ENCODE results near the gene OR51B2.
"Not testable (repeated sequence)": the region's sequence is repeated elsewhere in the genome, so short reads cannot be mapped to it uniquely, and the experiment has no call there.

OR51B2 gene

GRCh38 chr11:5336331-5336730, 12.2 kb upstream of the OR51B2 start:
- Histone ChIP-seq H3K36me3 (replicated peaks) (no peaks in the 10 kb centered on the region), H3K4me3 (ENCODE audit: low read depth, low read length) (no peak overlapping the region), H3K27ac (no peak overlapping the region), H3K27me3 (replicated peaks) (no peaks in the 10 kb centered on the region)
- peak; percentile 49 for DNase-seq
- in situ Hi-C loops (cut with HindIII; ENCODE audit: low pct_ligation_motif_present, low sequenced_read_pairs) = no loop called here
- TF ChIP-seq CTCF (IDR thresholded peaks at IDR 0.05; ENCODE audit: low read depth, low read length, missing control alignments) = no peak

GRCh38 chr11:5335170-5335569, 11.1 kb upstream of the OR51B2 start:
- no peak for TF ChIP-seq CTCF (IDR thresholded peaks at IDR 0.05; ENCODE audit: low read depth, low read length, missing control alignments)
- Histone ChIP-seq H3K36me3 (replicated peaks) (no peaks in the 10 kb centered on the region), H3K27ac (no peak overlapping the region), H3K27me3 (replicated peaks) (no peaks in the 10 kb centered on the region), H3K4me3 (ENCODE audit: low read depth, low read length) (no peak overlapping the region)
- no peak for DNase-seq
- in situ Hi-C loops (cut with HindIII; ENCODE audit: low pct_ligation_motif_present, low sequenced_read_pairs) = no loop called here

- DNase-seq = no peak
- Histone ChIP-seq H3K27me3 (replicated peaks) (no peaks in the 10 kb centered on the region), H3K4me3 (ENCODE audit: low read depth, low read length) (no peak overlapping the region), H3K27ac (no peak overlapping the region), H3K36me3 (replicated peaks) (no peaks in the 10 kb centered on the region)
- no peak for TF ChIP-seq CTCF (IDR thresholded peaks at IDR 0.05; ENCODE audit: low read depth, low read length, missing control alignments)
- in situ Hi-C loops (cut with HindIII; ENCODE audit: low pct_ligation_motif_present, low sequenced_read_pairs) = no loop called here
These were observed 6.8 kb downstream of the OR51B2 start for GRCh38 chr11:5317292-5317691.

- DNase-seq; H3K27me3 ChIP-seq (replicated peaks); H3K36me3 ChIP-seq (replicated peaks); H3K4me3 ChIP-seq (ENCODE audit: low read depth, low read length); H3K27ac ChIP-seq; in situ Hi-C loops (cut with HindIII; ENCODE audit: low pct_ligation_motif_present, low sequenced_read_pairs): not testable (repeated sequence)
These were observed 10.6 kb downstream of the OR51B2 start for GRCh38 chr11:5313326-5314023.

GRCh38 chr11:5310423-5310822, 13.7 kb downstream of the OR51B2 start:
- TF ChIP-seq CTCF (IDR thresholded peaks at IDR 0.05; ENCODE audit: low read depth, low read length, missing control alignments) = no peak
- H3K4me3 ChIP-seq (ENCODE audit: low read depth, low read length) = no peak overlapping the region
- in situ Hi-C loops (cut with HindIII; ENCODE audit: low pct_ligation_motif_present, low sequenced_read_pairs) = no loop called here

GRCh38 chr11:5307256-5308019, 16.7 kb downstream of the OR51B2 start:
- H3K36me3 ChIP-seq (replicated peaks) = no peaks in the 10 kb centered on the region
- DNase-seq = no peak
- in situ Hi-C loops (cut with HindIII; ENCODE audit: low pct_ligation_motif_present, low sequenced_read_pairs) = no loop called here
- H3K4me3 ChIP-seq (ENCODE audit: low read depth, low read length) = no peak overlapping the region
- no peak for TF ChIP-seq CTCF (IDR thresholded peaks at IDR 0.05; ENCODE audit: low read depth, low read length, missing control alignments)
- H3K27me3 ChIP-seq (replicated peaks) = no peaks in the 10 kb centered on the region
- no peak overlapping the region for H3K27ac ChIP-seq

More at GRCh38 chr11:5310423-5310822, 13.7 kb downstream of the OR51B2 start:
- no peaks in the 10 kb centered on the region for H3K27me3 ChIP-seq (replicated peaks)
- H3K36me3 ChIP-seq (replicated peaks) = no peaks in the 10 kb centered on the region
- no peak for DNase-seq
- no peak overlapping the region for H3K27ac ChIP-seq
